KMS-11 (cell line): Measurements from ENCODE around the gene THOC7.

ENCODE experiments used
- H2AFZ ChIP-seq: fragments of 200-600 bp; sonication (generic); 2 replicates; pipeline ENCODE4 v1.6.1; 2016; ENCODE audit warnings: antibody characterized with exemption, mixed run types, low read depth
- H3K27ac ChIP-seq: fragments of 200-600 bp; sonication (generic); 2 replicates; pipeline ENCODE4 v1.6.1; 2016; ENCODE audit warnings: mild to moderate bottlenecking, mixed run types
- H3K27me3 ChIP-seq: fragments of 200-600 bp; sonication (generic); 2 replicates; pipeline ENCODE4 v1.6.1; 2017; ENCODE audit warnings: mild to moderate bottlenecking, low read depth, mixed run types, moderate library complexity; ENCODE audit not compliant: insufficient read depth
- H3K36me3 ChIP-seq: fragments of 200-600 bp; sonication (generic); 2 replicates; pipeline ENCODE4 v1.6.1; 2017; ENCODE audit warnings: mild to moderate bottlenecking, mixed run types; ENCODE audit not compliant: insufficient read depth
- H3K4me1 ChIP-seq: fragments of 200-600 bp; sonication (generic); 2 replicates; pipeline ENCODE4 v1.6.1; 2016; ENCODE audit warnings: mild to moderate bottlenecking, low read depth, mixed run types; ENCODE audit not compliant: poor library complexity, severe bottlenecking
- H3K4me2 ChIP-seq: fragments of 200-600 bp; sonication (generic); 2 replicates; pipeline ENCODE4 v1.7.0; 2016; ENCODE audit warnings: mild to moderate bottlenecking, mixed run types
- H3K4me3 ChIP-seq: fragments of 200-600 bp; sonication (generic); IDR thresholded peaks from 2 replicates; pipeline ENCODE4 v1.6.1; 2017; ENCODE audit warnings: low read depth, low read length, mixed read lengths; ENCODE audit not compliant: insufficient read depth
- H3K79me2 ChIP-seq: fragments of 200-600 bp; sonication (generic); 2 replicates; pipeline ENCODE4 v1.6.1; 2016; ENCODE audit warnings: low read depth, mixed run types; ENCODE audit not compliant: insufficient read depth
- H3K9ac ChIP-seq: fragments of 200-600 bp; sonication (generic); 2 replicates; pipeline ENCODE4 v1.6.1; 2016; ENCODE audit warnings: mild to moderate bottlenecking, mixed run types
- H4K20me1 ChIP-seq: fragments of 200-600 bp; sonication (generic); 2 replicates; pipeline ENCODE4 v1.6.1; 2016; ENCODE audit warnings: mild to moderate bottlenecking, mixed run types; ENCODE audit not compliant: insufficient read depth
- TF ChIP-seq, protein P1 (sequence below): fragments of 200-600 bp; sonication (generic); conservative IDR thresholded peaks from 2 replicates; pipeline ENCODE4 v1.6.1; 2017; ENCODE audit warnings: low read depth, mild to moderate bottlenecking, antibody characterized with exemption, low read length, moderate library complexity, mixed read lengths

THOC7 gene

DNA sequence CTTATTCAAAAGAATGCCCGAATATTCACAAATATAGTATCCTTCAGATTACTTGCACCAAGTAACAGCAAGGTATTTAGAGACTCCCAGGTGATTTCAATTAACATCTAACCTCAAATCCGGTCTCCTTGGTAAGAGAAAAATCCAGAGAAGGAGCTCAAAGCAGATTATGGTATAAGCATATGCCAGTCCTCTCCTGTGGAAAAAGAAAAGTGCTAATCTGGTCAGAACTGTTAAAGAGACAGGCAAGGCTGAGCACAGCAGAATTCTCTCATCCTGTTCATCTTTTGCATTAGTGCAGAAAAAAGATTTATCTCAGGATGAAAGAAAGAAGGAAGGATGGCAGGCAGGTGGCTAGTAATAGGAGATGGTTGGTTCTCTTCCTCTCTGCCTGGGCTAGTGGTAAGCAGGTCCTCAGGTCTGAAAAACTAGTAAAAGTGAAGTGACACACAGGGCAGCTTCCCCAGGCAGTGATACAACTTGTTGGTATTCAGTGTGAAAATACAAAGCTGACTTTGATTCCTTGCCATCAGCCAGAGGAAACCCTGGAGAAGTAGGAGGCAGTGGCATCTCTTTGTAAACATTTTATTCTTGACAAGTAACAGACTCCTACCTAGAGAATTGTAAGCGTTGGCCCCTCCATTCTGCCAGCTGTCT lies 14.3 kb upstream of the THOC7 start:
- no peaks in the 10 kb centered on the region for H3K36me3 ChIP-seq
- H2AFZ ChIP-seq, result no peak overlapping the region
- H3K4me3 ChIP-seq, result no peak overlapping the region
- peaks cover 5% of the 10 kb centered on the region for H3K4me1 ChIP-seq
- H3K4me2 ChIP-seq, result no peak overlapping the region
- no peak overlapping the region for H3K9ac ChIP-seq
- H3K27ac ChIP-seq, result no peak overlapping the region
- TF ChIP-seq, protein P1, sequence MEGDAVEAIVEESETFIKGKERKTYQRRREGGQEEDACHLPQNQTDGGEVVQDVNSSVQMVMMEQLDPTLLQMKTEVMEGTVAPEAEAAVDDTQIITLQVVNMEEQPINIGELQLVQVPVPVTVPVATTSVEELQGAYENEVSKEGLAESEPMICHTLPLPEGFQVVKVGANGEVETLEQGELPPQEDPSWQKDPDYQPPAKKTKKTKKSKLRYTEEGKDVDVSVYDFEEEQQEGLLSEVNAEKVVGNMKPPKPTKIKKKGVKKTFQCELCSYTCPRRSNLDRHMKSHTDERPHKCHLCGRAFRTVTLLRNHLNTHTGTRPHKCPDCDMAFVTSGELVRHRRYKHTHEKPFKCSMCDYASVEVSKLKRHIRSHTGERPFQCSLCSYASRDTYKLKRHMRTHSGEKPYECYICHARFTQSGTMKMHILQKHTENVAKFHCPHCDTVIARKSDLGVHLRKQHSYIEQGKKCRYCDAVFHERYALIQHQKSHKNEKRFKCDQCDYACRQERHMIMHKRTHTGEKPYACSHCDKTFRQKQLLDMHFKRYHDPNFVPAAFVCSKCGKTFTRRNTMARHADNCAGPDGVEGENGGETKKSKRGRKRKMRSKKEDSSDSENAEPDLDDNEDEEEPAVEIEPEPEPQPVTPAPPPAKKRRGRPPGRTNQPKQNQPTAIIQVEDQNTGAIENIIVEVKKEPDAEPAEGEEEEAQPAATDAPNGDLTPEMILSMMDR, result no peak
- no peaks in the 10 kb centered on the region for H3K27me3 ChIP-seq
- no peaks in the 10 kb centered on the region; the same call in 1 of the 2 replicates for H3K79me2 ChIP-seq
- no peaks in the 10 kb centered on the region for H4K20me1 ChIP-seq

DNA sequence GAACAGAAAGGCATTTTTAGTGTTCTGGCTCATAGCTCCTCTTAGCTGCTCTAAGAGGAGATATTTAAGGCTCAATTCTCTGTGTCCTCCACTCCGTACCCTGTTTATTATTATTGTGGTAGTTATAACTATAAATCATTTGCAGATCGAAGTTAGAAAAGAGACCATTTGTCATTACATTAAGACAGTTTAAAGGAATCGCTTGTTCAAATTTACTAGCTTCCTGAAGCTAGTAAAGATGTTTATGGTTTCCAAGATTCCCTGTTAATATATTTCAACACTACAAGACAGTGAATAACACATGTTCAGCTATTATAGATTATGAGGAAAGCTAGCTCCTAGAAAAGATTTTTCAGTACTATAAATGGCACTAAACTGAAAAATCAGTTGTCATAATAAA lies 12.7 kb upstream of the THOC7 start:
- peaks cover 5% of the 10 kb centered on the region for H3K4me1 ChIP-seq
- no peak overlapping the region for H3K9ac ChIP-seq
- H3K4me2 ChIP-seq, result no peak overlapping the region
- no peaks in the 10 kb centered on the region for H3K27me3 ChIP-seq
- TF ChIP-seq, protein P1, result no peak
- no peaks in the 10 kb centered on the region; the same call in 1 of the 2 replicates for H3K79me2 ChIP-seq
- H3K4me3 ChIP-seq, result no peak overlapping the region
- no peak overlapping the region for H3K27ac ChIP-seq
- no peak overlapping the region for H2AFZ ChIP-seq
- no peaks in the 10 kb centered on the region for H3K36me3 ChIP-seq
- no peaks in the 10 kb centered on the region for H4K20me1 ChIP-seq

- Histone ChIP-seq H3K27me3 (no peaks in the 10 kb centered on the region), H3K4me1 (peaks cover 5% of the 10 kb centered on the region)
- TF ChIP-seq, protein P1, result no peak
Observed at GRCh38 chr3:63875510-63875909, 11.9 kb upstream of the THOC7 start.

DNA sequence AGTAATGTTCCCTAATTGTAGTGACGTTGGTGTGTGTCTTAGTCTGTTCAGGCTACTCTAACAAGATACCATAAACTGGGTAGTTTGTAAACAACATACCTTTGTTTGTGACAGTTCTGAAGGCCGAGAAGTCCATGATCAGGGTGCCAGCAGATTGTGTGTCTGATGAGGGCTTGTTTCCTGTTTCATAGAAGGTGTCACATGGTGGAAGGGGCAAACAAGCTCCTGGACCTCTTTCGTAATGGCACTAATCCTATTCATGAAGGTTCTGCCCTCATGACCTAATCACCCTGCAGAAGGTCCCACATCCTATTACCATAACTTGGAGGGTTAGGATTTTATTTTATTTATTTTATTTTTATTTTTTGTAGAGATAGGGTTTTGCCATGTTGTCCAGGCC lies 11.2 kb upstream of the THOC7 start:
- H3K27me3 ChIP-seq, result no peaks in the 10 kb centered on the region
- H3K9ac ChIP-seq, result no peak overlapping the region
- H3K4me3 ChIP-seq, result no peak overlapping the region
- no peaks in the 10 kb centered on the region; the same call in 1 of the 2 replicates for H3K79me2 ChIP-seq
- no peak overlapping the region for H3K4me2 ChIP-seq
- no peak overlapping the region for H2AFZ ChIP-seq
- TF ChIP-seq, protein P1, result no peak
- no peak overlapping the region for H3K27ac ChIP-seq
- no peaks in the 10 kb centered on the region for H3K36me3 ChIP-seq
- peaks cover 5% of the 10 kb centered on the region for H3K4me1 ChIP-seq
- no peaks in the 10 kb centered on the region for H4K20me1 ChIP-seq

More at GRCh38 chr3:63875510-63875909, 11.9 kb upstream of the THOC7 start:
- Histone ChIP-seq H3K4me3 (no peak overlapping the region), H3K9ac (no peak overlapping the region), H3K4me2 (no peak overlapping the region), H4K20me1 (no peaks in the 10 kb centered on the region), H2AFZ (no peak overlapping the region), H3K36me3 (no peaks in the 10 kb centered on the region), H3K79me2 (no peaks in the 10 kb centered on the region; the same call in 1 of the 2 replicates), H3K27ac (no peak overlapping the region)
